Measurements from ENCODE around the gene RFESD.

RFESD gene

GRCh38 chr5:95609711-95610110, 36.9 kb upstream of the RFESD start:
- Histone ChIP-seq H3K27me3 (no peaks in the 10 kb centered on the region), H3K9me3 (no peaks in the 10 kb centered on the region), H3K4me3 (ENCODE audit: low read depth in 1 of 2, low read length in 1 of 2) (no peak overlapping the region), H3K27ac (no peak overlapping the region), H3K36me3 (no peaks in the 10 kb centered on the region), H3K4me1 (ENCODE audit: control insufficient read depth in 1 of 2, insufficient read depth in 1 of 2, low read depth in 1 of 2, low read length in 1 of 2) (no peaks in the 10 kb centered on the region)
- TF ChIP-seq CTCF (IDR thresholded peaks at IDR 0.05): no peak

DNA sequence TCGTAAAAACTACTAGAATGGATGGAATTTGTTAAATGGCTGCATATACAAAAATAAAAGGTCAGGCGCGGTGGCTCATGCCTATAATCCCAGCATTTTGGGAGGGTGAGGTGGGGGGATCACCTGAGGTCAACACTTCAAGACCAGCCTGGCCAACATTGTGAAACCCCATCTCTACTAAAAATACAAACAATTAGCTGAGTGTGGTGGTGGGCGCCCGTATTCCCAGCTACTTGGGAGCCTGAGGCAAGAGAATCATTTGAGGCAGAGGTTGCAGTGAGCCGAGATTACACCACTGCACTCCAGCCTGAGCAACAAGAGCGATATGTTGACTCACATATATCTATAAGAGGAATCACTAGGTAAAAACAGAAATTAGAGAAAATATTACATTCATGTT, 36.0 kb upstream of the RFESD start:
- no peaks in the 10 kb centered on the region for H3K4me1 ChIP-seq (ENCODE audit: control insufficient read depth in 1 of 2, insufficient read depth in 1 of 2, low read depth in 1 of 2, low read length in 1 of 2)
- H3K36me3 ChIP-seq: no peaks in the 10 kb centered on the region
- TF ChIP-seq CTCF (IDR thresholded peaks at IDR 0.05): no peak
- H3K9me3 ChIP-seq: no peaks in the 10 kb centered on the region
- no peak overlapping the region for H3K4me3 ChIP-seq (ENCODE audit: low read depth in 1 of 2, low read length in 1 of 2)
- no peaks in the 10 kb centered on the region for H3K27me3 ChIP-seq
- no peak overlapping the region for H3K27ac ChIP-seq

- Histone ChIP-seq H3K27ac (no peak overlapping the region), H3K36me3 (no peaks in the 10 kb centered on the region)
Observed at GRCh38 chr5:95611396-95611795, 35.2 kb upstream of the RFESD start.

GRCh38 chr5:95613514-95613913, 33.1 kb upstream of the RFESD start:
- TF ChIP-seq CTCF (IDR thresholded peaks at IDR 0.05): no peak

More at GRCh38 chr5:95611396-95611795, 35.2 kb upstream of the RFESD start:
- no peak for TF ChIP-seq CTCF (IDR thresholded peaks at IDR 0.05)
- H3K27me3 ChIP-seq: no peaks in the 10 kb centered on the region
- no peaks in the 10 kb centered on the region for H3K4me1 ChIP-seq (ENCODE audit: control insufficient read depth in 1 of 2, insufficient read depth in 1 of 2, low read depth in 1 of 2, low read length in 1 of 2)
- no peaks in the 10 kb centered on the region for H3K9me3 ChIP-seq
- H3K4me3 ChIP-seq (ENCODE audit: low read depth in 1 of 2, low read length in 1 of 2): no peak overlapping the region

GRCh38 chr5:95615164-95615467, 31.5 kb upstream of the RFESD start:
- Histone ChIP-seq H3K4me1 (ENCODE audit: control insufficient read depth in 1 of 2, insufficient read depth in 1 of 2, low read depth in 1 of 2, low read length in 1 of 2) (peaks cover 9 to 10% of the 10 kb centered on the region in 2 experiments), H3K36me3 (no peaks in the 10 kb centered on the region), H3K27ac (no peak overlapping the region), H3K27me3 (peaks cover 23% of the 10 kb centered on the region), H3K4me3 (ENCODE audit: low read depth in 1 of 2, low read length in 1 of 2) (no peak overlapping the region), H3K9me3 (no peaks in the 10 kb centered on the region)
- TF ChIP-seq CTCF (IDR thresholded peaks at IDR 0.05): no peak

More at GRCh38 chr5:95613514-95613913, 33.1 kb upstream of the RFESD start:
- Histone ChIP-seq H3K27ac (no peak overlapping the region), H3K4me1 (ENCODE audit: control insufficient read depth in 1 of 2, insufficient read depth in 1 of 2, low read depth in 1 of 2, low read length in 1 of 2) (no peaks in the 10 kb centered on the region), H3K4me3 (ENCODE audit: low read depth in 1 of 2, low read length in 1 of 2) (no peak overlapping the region), H3K27me3 (peaks cover 7% of the 10 kb centered on the region), H3K36me3 (no peaks in the 10 kb centered on the region), H3K9me3 (no peaks in the 10 kb centered on the region)

DNA sequence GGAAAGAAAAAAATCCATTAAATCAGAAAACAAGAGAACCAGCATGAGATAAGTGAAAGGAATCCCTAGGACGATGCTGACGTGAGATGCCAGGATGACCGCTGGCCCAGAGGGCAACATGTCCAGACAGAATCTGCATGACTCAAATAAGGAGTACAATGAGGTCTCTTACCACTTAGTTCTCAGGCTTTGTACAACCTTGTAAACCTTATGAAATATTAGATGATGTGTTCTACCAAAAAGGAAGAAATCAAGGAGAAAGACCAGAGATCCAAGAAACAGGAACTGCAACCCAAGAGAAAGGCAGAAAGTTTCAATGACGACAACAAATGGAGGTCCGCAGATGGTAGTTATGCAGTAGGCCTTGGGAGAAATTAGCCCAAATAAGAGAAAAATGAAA, 29.5 kb upstream of the RFESD start:
- Histone ChIP-seq H3K4me1 (ENCODE audit: control insufficient read depth in 1 of 2, insufficient read depth in 1 of 2, low read depth in 1 of 2, low read length in 1 of 2) (peaks cover 22 to 25% of the 10 kb centered on the region in 2 experiments), H3K27me3 (peaks cover 42% of the 10 kb centered on the region), H3K4me3 (ENCODE audit: low read depth in 1 of 2, low read length in 1 of 2) (no peak overlapping the region), H3K9me3 (no peaks in the 10 kb centered on the region), H3K27ac (no peak overlapping the region), H3K36me3 (no peaks in the 10 kb centered on the region)
- no peak for TF ChIP-seq CTCF (IDR thresholded peaks at IDR 0.05)

All from neutrophil (primary cell).